WTC11 (cell line): ENCODE measurements around the gene AGAP1. TPM values are rescaled to one million over a fixed set of nuclear protein-coding genes. Genes with fewer than 3 reads are reported as not detected.

Source experiments
- ATAC-seq: fragments of 200-7000 bp; cut with Tn5 transposase; 2 replicates; pipeline ENCODE4 v1.10.0; 2021; ENCODE audit warnings: mild to moderate bottlenecking, moderate library complexity
- CTCF ChIA-PET: fragments of 300-600 bp; sonication (Branson Sonifier 250); formaldehyde crosslinking; loops from one replicate; lab custom pipeline; 2021; ENCODE audit warnings: antibody characterized with exemption; lab: Charles Lee
- POLR2A ChIA-PET: fragments of 350-600 bp; sonication (Branson Sonifier 250); formaldehyde crosslinking; loops from one replicate; lab custom pipeline; 2021; ENCODE audit warnings: antibody characterized with exemption; lab: Charles Lee
- DNase-seq: peaks from one replicate; pipeline ENCODE4 v3.0.0; 2021; ENCODE audit warnings: low spot score
- H3K27ac Mint-ChIP-seq: 2 replicates; pipeline ENCODE4 v1.8.0; 2021; ENCODE audit warnings: mixed read lengths
- H3K27me3 Mint-ChIP-seq: 2 replicates; pipeline ENCODE4 v1.8.0; 2021; ENCODE audit warnings: low read depth, mild to moderate bottlenecking, moderate library complexity, mixed read lengths
- H3K36me3 Mint-ChIP-seq: 2 replicates; pipeline ENCODE4 v1.8.0; 2021; ENCODE audit warnings: mixed read lengths
- H3K4me1 Mint-ChIP-seq: 2 replicates; pipeline ENCODE4 v1.8.0; 2022; ENCODE audit warnings: mixed read lengths
- H3K4me3 Mint-ChIP-seq: 2 replicates; pipeline ENCODE4 v1.8.0; 2021; ENCODE audit warnings: mild to moderate bottlenecking, moderate library complexity, mixed read lengths
- H3K9me3 Mint-ChIP-seq: 2 replicates; pipeline ENCODE4 v1.8.0; 2021; ENCODE audit warnings: mixed read lengths
- ELF4 ChIP-seq: sonication (generic); formaldehyde crosslinking; IDR thresholded peaks from 2 replicates; pipeline ENCODE4 v1.8.1; 2022; ENCODE audit warnings: low read depth, mild to moderate bottlenecking, moderate library complexity, missing genetic modification reagents
- FOXK1 ChIP-seq: sonication (generic); formaldehyde crosslinking; IDR thresholded peaks from 2 replicates; pipeline ENCODE4 v1.8.0; 2022; ENCODE audit warnings: mild to moderate bottlenecking, moderate library complexity, missing genetic modification reagents
- GABPB1 ChIP-seq: sonication (generic); formaldehyde crosslinking; IDR thresholded peaks from 2 replicates; pipeline ENCODE4 v1.8.1; 2023; ENCODE audit warnings: mild to moderate bottlenecking, missing genetic modification reagents
- HMGA2 ChIP-seq: fragments of 250-450 bp; sonication (Bioruptor Pico); IDR thresholded peaks from 2 replicates; pipeline ENCODE4 v1.4.0; 2021; ENCODE audit warnings: mild to moderate bottlenecking, moderate library complexity
- KAT7 ChIP-seq: sonication (generic); formaldehyde crosslinking; IDR thresholded peaks from 2 replicates; pipeline ENCODE4 v1.8.1; 2023; ENCODE audit warnings: missing genetic modification reagents, mild to moderate bottlenecking, borderline replicate concordance
- MXD4 ChIP-seq: fragments of 250-450 bp; sonication (Bioruptor Pico); IDR thresholded peaks from 2 replicates; pipeline ENCODE4 v1.8.0; 2021; ENCODE audit warnings: mild to moderate bottlenecking, moderate library complexity, borderline replicate concordance
- TEAD1 ChIP-seq: sonication (generic); formaldehyde crosslinking; IDR thresholded peaks from 2 replicates; pipeline ENCODE4 v1.8.0; 2022; ENCODE audit warnings: mild to moderate bottlenecking, missing genetic modification reagents
- ZNF423 ChIP-seq: fragments of 250-450 bp; sonication (Bioruptor Pico); IDR thresholded peaks from 2 replicates; pipeline ENCODE4 v2.1.2; 2022; ENCODE audit warnings: mild to moderate bottlenecking, moderate library complexity
- total RNA-seq: library from RNA; stranded (reverse); gene quantifications from 3 replicates; pipeline ENCODE4 v1.2.3, GENCODE V29; 2021
- TF ChIP-seq, protein P1 (sequence below): fragments of 250-450 bp; sonication (Bioruptor Pico); IDR thresholded peaks from 2 replicates; pipeline ENCODE4 v2.1.2; 2022; ENCODE audit warnings: mild to moderate bottlenecking, moderate library complexity
- TF ChIP-seq, protein P2 (sequence below): sonication (generic); formaldehyde crosslinking; IDR thresholded peaks from 2 replicates; pipeline ENCODE4 v1.8.0; 2022; ENCODE audit warnings: missing genetic modification reagents
- TF ChIP-seq, protein P3 (sequence below): sonication (generic); formaldehyde crosslinking; IDR thresholded peaks from 2 replicates; pipeline ENCODE4 v1.8.1; 2023; ENCODE audit warnings: mild to moderate bottlenecking, moderate library complexity, missing genetic modification reagents
- TF ChIP-seq, protein P4 (sequence below): fragments of 250-450 bp; sonication (Bioruptor Pico); IDR thresholded peaks from 2 replicates; pipeline ENCODE4 v1.9.0; 2021; ENCODE audit warnings: mild to moderate bottlenecking
- TF ChIP-seq, protein P5 (sequence below): sonication (generic); formaldehyde crosslinking; IDR thresholded peaks from 2 replicates; pipeline ENCODE4 v1.8.1; 2022; ENCODE audit warnings: low read depth, mild to moderate bottlenecking, moderate library complexity, missing genetic modification reagents, borderline replicate concordance

Gene AGAP1
- total RNA-seq, 1 experiment from 2014 or later: 49.3 TPM

DNA sequence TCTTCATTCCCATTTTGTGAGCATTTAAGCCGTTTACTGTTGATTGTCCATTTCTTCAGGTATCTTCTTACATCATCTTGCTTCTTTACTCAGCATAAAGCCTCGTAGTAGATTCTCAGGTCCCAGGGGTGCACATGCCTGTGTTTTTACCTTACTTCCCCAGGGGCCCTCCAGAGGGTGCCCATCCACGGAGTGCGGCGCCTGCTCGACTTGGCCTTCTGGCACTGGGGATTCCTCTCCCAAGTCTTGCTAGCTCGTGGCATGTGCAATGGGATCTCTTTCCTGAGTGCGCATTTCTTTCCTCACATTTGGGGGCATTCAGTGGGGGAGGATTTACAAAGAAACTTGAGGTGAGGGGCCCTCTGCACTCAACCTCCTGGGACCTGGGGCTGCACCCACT is 148.1 kb downstream of the AGAP1 start (continued):
- TF ChIP-seq HMGA2 (CRISPR knock-in tag) (no peak), GABPB1 (CRISPR knock-in tag) (no peak), ELF4 (CRISPR knock-in tag) (no peak), MXD4 (CRISPR knock-in tag) (no peak)
- TF ChIP-seq, protein P1, sequence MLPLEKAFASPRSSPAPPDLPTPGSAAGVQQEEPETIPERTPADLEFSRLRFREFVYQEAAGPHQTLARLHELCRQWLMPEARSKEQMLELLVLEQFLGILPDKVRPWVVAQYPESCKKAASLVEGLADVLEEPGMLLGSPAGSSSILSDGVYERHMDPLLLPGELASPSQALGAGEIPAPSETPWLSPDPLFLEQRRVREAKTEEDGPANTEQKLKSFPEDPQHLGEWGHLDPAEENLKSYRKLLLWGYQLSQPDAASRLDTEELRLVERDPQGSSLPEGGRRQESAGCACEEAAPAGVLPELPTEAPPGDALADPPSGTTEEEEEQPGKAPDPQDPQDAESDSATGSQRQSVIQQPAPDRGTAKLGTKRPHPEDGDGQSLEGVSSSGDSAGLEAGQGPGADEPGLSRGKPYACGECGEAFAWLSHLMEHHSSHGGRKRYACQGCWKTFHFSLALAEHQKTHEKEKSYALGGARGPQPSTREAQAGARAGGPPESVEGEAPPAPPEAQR: no peak

DNA sequence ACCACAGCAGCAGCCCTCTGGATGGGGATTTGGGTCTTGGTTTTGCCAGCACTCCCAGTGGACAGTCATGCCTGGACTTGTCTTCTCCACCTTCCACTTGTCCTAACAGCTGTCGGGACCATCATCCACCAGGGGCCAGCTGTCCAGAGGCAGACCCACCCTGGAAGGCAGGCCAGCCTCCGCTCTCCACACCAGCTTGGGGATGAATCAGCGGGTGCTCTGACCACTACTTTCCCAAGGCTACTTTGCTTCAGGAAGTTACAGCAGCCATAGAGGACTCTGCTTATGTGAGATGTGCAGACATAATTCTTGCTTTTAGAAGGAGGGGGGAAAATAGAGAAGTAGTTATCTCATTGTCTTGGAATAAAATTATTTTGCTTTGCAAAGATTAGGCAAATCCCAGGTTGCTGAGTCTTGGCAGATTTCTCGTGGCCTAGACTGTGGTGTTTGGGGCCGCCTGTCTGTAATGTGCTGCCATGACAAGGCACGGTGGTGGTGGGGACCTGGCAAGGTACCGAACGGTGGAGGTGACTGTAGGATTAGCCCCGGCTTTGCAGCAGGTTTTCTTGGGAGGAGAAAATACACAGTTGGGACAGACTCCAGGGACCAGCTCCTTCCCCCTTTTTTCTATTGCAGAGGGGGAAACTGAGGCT is 148.7 kb downstream of the AGAP1 start:
- Mint-ChIP-seq H3K4me1 (peaks cover 62% of the 10 kb centered on the region), H3K9me3 (no peaks in the 10 kb centered on the region), H3K4me3 (no peak overlapping the region), H3K27ac (peak overlapping the region; percentile 73), H3K36me3 (no peaks in the 10 kb centered on the region), H3K27me3 (no peaks in the 10 kb centered on the region)
- DNase-seq: no peak
- CTCF ChIA-PET: interaction anchor here (0.9 to 1.4 kb wide), 3 partner anchors 28 to 104 kb away, joined by 3 to 4 read pairs (median 4); no protein-coding TSS in a partner anchor
- TF ChIP-seq, protein P2, sequence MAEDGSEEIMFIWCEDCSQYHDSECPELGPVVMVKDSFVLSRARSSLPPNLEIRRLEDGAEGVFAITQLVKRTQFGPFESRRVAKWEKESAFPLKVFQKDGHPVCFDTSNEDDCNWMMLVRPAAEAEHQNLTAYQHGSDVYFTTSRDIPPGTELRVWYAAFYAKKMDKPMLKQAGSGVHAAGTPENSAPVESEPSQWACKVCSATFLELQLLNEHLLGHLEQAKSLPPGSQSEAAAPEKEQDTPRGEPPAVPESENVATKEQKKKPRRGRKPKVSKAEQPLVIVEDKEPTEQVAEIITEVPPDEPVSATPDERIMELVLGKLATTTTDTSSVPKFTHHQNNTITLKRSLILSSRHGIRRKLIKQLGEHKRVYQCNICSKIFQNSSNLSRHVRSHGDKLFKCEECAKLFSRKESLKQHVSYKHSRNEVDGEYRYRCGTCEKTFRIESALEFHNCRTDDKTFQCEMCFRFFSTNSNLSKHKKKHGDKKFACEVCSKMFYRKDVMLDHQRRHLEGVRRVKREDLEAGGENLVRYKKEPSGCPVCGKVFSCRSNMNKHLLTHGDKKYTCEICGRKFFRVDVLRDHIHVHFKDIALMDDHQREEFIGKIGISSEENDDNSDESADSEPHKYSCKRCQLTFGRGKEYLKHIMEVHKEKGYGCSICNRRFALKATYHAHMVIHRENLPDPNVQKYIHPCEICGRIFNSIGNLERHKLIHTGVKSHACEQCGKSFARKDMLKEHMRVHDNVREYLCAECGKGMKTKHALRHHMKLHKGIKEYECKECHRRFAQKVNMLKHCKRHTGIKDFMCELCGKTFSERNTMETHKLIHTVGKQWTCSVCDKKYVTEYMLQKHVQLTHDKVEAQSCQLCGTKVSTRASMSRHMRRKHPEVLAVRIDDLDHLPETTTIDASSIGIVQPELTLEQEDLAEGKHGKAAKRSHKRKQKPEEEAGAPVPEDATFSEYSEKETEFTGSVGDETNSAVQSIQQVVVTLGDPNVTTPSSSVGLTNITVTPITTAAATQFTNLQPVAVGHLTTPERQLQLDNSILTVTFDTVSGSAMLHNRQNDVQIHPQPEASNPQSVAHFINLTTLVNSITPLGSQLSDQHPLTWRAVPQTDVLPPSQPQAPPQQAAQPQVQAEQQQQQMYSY (CRISPR knock-in tag): peak; percentile 72
- TF ChIP-seq, protein P3, sequence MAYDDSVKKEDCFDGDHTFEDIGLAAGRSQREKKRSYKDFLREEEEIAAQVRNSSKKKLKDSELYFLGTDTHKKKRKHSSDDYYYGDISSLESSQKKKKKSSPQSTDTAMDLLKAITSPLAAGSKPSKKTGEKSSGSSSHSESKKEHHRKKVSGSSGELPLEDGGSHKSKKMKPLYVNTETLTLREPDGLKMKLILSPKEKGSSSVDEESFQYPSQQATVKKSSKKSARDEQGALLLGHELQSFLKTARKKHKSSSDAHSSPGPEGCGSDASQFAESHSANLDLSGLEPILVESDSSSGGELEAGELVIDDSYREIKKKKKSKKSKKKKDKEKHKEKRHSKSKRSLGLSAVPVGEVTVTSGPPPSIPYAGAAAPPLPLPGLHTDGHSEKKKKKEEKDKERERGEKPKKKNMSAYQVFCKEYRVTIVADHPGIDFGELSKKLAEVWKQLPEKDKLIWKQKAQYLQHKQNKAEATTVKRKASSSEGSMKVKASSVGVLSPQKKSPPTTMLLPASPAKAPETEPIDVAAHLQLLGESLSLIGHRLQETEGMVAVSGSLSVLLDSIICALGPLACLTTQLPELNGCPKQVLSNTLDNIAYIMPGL (CRISPR knock-in tag): no peak
- ATAC-seq: peak; percentile 21; the same call in 1 of the 2 replicates
- POLR2A ChIA-PET: no interaction called here

DNA sequence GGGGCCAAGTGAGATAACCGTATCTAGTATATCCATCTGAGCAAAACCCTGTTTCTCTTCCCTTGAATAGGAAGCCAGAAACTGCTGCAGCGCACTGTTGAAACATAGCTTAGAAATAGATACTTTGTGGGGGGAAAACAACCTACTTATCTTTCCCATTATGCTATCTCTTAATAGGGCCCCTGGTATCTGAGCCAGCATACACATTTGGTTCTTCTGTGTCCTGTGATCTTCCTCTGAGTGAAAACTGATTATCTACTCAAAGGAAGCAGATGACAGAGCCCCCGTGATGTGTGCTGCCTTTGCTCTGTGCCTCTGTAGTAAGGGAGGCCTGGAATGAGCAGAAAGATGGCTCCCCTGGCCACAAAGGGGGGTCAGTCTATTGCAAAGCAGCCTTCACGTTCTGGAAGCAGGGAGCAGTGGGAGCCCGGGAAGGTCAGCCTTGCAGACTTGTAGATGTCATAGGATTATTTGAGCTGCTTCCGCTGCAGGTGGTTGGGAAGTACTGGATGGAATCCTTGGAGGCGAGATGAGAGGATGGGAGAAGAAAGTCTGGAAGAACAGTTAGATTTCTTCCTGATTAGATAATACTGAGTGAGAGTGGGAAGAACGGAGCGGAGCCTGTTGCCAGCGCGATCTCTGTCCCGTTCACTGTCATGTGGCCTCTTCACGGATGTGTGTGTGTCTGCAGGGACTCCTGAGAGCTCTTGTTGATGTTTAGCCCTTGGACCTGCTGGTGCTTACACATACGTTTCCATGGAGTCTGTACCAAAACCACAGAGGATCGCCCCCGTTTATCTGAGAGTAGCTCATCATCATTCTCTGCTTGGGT is 150.1 kb downstream of the AGAP1 start:
- ChIA-PET POLR2A (no interaction called here), CTCF (no interaction called here)
- H3K4me3 Mint-ChIP-seq: no peak overlapping the region
- 0 out of 2 replicates have a peak overlapping the region, but pooled peaks have one; percentile 15 for H3K27ac Mint-ChIP-seq
- no peak for ATAC-seq
- no peak for DNase-seq
- H3K27me3 Mint-ChIP-seq: no peaks in the 10 kb centered on the region
- TF ChIP-seq, protein P4, sequence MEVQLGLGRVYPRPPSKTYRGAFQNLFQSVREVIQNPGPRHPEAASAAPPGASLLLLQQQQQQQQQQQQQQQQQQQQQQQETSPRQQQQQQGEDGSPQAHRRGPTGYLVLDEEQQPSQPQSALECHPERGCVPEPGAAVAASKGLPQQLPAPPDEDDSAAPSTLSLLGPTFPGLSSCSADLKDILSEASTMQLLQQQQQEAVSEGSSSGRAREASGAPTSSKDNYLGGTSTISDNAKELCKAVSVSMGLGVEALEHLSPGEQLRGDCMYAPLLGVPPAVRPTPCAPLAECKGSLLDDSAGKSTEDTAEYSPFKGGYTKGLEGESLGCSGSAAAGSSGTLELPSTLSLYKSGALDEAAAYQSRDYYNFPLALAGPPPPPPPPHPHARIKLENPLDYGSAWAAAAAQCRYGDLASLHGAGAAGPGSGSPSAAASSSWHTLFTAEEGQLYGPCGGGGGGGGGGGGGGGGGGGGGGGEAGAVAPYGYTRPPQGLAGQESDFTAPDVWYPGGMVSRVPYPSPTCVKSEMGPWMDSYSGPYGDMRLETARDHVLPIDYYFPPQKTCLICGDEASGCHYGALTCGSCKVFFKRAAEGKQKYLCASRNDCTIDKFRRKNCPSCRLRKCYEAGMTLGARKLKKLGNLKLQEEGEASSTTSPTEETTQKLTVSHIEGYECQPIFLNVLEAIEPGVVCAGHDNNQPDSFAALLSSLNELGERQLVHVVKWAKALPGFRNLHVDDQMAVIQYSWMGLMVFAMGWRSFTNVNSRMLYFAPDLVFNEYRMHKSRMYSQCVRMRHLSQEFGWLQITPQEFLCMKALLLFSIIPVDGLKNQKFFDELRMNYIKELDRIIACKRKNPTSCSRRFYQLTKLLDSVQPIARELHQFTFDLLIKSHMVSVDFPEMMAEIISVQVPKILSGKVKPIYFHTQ (CRISPR knock-in tag): no peak
- TF ChIP-seq, protein P5, sequence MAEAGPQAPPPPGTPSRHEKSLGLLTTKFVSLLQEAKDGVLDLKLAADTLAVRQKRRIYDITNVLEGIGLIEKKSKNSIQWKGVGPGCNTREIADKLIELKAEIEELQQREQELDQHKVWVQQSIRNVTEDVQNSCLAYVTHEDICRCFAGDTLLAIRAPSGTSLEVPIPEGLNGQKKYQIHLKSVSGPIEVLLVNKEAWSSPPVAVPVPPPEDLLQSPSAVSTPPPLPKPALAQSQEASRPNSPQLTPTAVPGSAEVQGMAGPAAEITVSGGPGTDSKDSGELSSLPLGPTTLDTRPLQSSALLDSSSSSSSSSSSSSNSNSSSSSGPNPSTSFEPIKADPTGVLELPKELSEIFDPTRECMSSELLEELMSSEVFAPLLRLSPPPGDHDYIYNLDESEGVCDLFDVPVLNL (CRISPR knock-in tag): no peak
- TF ChIP-seq FOXK1 (no peak), KAT7 (CRISPR knock-in tag) (no peak), ZNF423 (CRISPR knock-in tag) (no peak), TEAD1 (CRISPR knock-in tag) (no peak)
- TF ChIP-seq, all 79 proteins: peak for 0
- H3K9me3 Mint-ChIP-seq: no peaks in the 10 kb centered on the region
- H3K36me3 Mint-ChIP-seq: no peaks in the 10 kb centered on the region
- H3K4me1 Mint-ChIP-seq: peaks cover 54% of the 10 kb centered on the region
